Measurements from ENCODE around the gene ACR.

Gene ACR

DNA sequence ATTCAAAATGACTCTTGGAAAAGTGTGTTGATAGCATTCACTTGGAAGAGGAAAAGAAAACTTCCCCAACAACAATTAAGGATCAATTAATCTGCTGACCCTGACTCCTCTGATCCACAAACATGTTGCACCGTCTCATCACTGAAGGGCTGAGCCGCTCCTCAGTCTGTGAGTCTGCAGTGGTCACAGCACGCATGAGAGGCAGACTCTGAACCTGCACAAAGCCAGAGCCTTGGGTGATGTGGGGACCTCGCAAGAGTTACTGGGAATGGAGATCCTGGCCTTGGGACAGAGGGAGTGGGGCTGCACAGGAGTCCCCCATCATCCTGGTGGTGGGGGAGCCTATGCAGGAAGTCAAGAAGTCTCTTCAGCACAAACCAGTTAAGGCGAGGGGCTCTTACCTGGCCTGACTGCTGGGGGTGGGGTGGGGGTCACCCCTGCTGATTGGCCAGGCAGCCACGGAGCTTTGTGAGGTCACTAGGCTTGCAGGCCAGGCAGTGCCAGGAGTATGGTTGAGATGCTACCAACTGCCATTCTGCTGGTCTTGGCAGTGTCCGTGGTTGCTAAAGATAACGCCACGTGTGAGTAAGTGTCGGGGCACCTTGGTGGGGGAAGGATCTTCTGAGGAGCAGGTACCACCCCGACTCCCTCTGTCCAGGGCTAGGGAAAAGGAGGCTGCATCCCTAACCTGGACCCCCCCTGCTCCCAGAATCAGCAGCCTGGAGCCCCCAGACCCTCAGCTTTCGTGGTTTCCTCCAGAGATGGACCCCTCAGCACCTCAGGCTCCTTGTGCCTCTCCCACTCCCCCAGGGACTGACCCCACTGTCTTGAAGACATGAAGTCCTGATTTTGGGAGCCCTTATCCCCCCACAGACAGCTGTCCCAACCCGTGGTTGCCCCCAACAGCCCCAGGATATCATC is at the start of gene ACR:
Gene ACR, plus strand, starts transcription at position 477 of the 921 bp plus-strand sequence. Its CDS starts 32 bp downstream, at position 509.
- DNase-seq: peak in 2 of 10 donors; percentile 66 to 73
- intact Hi-C loops (cut with DNase I): no loop called here

DNA sequence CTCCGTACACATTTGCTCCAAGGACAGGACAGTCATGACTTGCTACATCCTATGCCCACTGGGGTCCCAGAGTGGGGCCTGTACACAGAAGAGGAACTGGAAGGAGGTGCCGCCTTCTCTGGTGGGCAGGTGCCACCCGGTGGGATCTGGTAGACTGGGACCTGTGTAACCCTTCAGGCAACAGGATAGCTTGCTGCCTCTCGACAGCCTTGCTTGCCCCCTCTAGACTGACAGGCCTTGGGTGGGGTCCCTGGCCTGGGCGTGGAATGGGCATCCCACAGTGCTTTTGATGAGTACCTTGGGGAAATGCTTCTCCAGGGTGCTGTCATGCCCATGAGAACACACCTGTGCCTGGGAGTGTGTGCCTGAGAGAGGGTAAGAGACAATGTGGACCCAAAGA is 49.6 kb upstream of the ACR start:
- peak in 3 of 10 donors; percentile 3 to 52 (median 15) for DNase-seq
- intact Hi-C loops (cut with DNase I): no loop called here

DNA sequence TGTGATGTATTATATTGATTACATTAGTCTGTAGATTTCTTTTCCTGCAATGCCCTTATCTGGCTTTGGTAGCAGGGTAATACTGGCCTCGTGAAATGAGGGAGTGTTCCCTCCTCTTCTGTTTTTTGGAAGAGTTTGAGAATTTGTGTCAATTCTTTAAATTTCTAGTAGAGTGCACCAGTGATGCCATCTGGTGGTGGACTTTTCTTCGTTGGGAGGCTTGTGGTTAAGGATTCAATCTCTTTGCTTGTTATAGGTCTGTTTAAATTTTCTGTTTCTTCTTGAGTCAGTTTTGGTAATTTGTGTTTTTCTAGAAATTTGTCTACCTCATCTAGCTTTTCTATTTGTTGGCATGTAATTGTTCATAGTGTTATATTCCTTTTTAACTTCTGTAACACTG is 46.5 kb upstream of the ACR start:
- peak in 3 of 10 donors; percentile 12 to 20 (median 19) for DNase-seq
- intact Hi-C loops (cut with DNase I): no loop called here

DNA sequence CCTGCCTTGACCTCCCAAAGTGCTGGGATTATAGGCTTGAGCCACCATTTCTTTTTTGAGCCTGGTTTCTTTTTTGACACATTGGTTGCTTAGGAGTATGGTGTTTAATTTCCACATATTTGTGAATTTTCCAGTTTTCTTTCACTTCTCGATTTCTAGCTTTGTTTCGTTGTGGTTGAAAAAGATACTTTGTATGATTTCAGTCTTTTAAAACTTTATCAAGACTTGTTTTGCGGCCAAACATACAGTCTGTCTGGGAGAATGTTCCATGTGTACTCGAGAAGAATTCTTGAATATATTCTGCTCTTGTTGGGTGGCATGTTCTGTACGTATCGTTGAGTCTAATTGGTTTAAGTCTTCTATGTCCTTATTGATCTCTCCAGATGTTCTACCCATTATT is 44.5 kb upstream of the ACR start:
- DNase-seq: no peak
- intact Hi-C loops (cut with DNase I): no loop called here

DNA sequence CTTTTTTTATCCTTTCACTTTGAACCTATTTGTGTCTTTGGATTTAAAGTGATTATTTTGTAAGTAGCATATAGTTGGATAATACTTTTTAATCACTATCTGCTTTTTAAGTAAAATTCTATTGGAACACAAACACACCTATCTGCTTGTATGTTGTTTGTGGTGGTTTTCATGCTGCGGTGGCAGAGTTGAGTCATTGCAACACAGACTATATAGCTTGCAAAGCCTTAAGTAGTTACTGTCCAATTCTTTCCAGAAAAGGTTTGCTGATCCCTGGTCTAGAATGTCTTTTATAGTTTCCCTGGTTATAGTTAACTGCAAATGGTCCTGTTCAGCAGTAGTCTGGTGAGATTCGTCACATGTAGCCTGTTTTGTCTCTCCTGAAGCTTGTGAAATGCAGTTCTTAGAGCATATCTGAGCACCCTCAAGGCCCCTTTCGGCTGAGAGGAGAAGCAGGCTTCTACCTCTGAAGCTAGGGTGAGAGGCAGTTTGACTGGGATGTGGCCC is 43.9 kb upstream of the ACR start:
- DNase-seq: peak in 5 of 10 donors; percentile 1 to 55 (median 2)
- intact Hi-C loops (cut with DNase I): no loop called here

DNA sequence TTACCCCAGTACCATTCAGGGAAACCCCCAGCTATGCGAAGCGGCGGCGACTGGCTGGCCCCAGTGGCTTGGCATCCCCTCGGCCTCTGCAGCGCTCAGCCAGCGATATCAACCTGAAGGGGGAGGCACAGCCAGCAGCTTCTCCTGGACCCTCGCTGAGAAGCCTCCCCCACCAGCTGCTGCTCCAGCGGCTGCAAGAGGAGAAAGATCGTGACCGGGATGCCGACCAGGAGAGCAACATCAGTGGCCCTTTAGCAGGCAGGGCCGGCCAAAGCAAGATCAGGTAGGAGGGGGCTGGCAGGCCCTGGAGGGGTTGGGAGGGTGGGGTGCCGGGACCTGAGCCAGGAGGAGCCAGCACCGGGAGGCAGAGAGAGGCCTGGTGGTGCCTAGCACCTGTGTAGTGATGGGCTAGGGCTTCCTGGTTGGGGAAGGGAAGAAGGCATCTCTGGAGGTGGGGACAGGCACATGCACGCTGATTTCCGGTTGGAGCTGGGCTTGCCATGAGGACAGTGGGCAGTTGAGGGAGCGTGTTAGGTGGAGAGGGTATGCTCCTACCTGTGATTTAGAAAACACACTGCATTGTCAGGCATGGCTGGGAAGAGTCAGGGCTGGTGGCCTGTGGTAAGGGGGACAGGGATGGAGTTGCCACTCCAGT is 43.1 kb upstream of the ACR start:
- intact Hi-C loops (cut with DNase I): loop anchor here (5.0 kb wide), 1 partner anchor 68 kb away; the partner anchor contains the start of gene ARSA
- DNase-seq: peak in 7 of 10 donors; percentile 1 to 63 (median 7)

DNA sequence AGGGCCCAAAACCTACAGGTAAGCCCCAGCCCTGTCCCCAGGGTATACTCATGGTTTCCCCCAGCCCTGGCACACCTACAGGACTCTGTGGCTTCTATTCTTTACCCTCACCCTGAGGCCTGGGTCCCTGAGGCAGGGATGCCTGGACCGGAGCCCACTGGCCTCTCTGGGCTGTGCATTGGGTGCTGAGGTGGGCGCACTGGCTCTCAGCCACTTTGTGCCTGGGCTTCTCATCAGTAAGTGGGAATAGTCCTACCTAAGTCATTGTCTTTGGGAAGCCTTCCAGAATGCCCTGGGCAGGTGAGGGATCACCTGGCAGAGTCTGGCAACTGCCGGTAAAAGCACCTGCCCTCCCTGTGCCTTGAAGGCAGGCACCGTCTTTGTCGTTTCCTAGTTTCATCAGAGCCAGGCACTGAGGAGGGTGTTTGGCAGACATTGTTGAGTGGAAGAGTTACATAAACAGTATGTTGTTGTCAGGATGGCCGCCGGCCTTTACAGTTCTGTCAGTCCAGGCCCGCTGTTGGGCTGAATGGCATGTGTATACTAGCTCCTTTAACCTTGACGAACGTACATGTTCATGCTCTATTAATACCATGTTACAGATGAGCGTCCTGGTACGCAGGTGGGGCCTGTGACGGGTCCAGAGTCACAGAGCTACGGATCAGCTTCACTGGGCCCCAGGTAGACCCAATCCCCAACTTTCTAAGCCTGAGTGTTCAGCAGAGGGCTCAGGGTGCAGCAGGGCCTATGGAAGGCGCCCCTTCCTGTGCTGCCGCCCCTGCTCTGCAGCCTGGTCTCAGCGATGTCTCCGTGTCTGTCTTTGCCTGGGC is 42.4 kb upstream of the ACR start:
- DNase-seq: peak in 7 of 10 donors; percentile 5 to 74 (median 8)
- intact Hi-C loops (cut with DNase I): loop anchor here (5.0 kb wide), 1 partner anchor 68 kb away; the partner anchor contains the start of gene ARSA

DNA sequence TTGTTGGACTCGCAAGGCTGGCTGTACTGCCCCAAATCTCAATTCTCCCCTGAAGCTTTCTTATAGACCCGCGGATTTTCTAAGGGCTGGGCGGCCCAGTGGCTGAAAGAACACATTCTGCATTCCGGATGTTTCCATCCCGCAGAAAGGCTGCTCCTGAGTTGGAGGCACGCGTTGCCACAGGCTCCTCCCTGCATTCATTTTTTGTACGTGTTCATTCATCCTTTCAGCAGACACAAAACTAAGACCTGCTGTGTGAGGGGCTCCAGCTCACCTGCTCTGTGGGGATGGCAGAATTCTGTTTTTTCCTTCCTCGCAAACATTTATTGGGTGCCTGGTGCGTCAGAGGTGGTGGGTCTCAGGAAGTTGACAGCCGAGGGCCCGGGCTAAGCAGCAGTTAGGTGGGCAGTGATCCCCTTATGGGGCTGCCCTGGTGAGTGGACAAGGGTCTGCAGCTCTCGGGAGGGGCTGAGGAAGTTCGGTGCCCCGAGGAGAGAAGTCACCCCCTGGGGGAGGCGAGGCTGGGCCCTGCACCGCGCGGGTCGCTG is 41.7 kb upstream of the ACR start:
- DNase-seq: peak in 6 of 10 donors; percentile 4 to 87 (median 7)
- intact Hi-C loops (cut with DNase I): loop anchor here (5.0 kb wide), 1 partner anchor 69 kb away; the partner anchor contains the start of gene ARSA

DNA sequence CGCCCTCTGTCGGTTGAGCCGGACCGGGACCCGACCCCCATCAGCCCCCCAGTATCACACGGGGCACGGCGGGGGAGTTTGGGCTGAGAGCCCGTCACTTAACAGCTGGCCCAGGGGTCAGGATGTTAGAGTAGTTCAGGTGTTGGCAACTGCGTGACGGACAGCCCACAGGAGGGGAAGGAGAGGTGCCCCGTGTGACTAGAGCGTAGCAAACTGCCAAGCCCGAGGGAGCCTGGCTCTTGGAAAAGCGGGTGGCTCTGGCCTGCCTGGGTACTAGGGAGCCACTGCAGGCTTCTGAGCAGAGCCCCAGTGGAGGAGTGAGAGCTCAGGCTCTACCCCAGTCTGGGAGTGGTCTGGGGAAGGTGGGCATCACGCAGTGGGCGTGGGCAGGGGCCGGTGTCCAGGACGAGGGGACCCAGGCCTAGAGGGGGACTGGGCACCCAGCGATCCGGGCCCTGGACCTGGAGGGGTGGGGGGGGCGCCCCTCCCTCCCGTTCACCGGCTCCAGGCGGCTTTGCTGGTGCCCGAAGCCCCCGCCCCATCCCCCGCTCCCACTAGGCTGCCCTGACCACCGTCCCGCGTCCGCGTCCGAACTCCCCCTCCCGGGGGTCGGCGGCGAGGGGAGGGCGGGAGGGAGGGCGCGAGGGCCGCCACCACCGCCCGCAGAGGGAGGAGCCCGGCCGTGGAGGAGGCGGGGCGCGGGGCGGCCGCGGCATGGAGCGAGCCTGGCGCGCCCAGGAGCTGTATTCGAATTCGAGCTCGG is 41.0 kb upstream of the ACR start:
- intact Hi-C loops (cut with DNase I): loop anchor here (5.0 kb wide), 1 partner anchor 70 kb away; the partner anchor contains the start of gene ARSA
- DNase-seq: peak in 8 of 10 donors; percentile 15 to 89 (median 46)

DNA sequence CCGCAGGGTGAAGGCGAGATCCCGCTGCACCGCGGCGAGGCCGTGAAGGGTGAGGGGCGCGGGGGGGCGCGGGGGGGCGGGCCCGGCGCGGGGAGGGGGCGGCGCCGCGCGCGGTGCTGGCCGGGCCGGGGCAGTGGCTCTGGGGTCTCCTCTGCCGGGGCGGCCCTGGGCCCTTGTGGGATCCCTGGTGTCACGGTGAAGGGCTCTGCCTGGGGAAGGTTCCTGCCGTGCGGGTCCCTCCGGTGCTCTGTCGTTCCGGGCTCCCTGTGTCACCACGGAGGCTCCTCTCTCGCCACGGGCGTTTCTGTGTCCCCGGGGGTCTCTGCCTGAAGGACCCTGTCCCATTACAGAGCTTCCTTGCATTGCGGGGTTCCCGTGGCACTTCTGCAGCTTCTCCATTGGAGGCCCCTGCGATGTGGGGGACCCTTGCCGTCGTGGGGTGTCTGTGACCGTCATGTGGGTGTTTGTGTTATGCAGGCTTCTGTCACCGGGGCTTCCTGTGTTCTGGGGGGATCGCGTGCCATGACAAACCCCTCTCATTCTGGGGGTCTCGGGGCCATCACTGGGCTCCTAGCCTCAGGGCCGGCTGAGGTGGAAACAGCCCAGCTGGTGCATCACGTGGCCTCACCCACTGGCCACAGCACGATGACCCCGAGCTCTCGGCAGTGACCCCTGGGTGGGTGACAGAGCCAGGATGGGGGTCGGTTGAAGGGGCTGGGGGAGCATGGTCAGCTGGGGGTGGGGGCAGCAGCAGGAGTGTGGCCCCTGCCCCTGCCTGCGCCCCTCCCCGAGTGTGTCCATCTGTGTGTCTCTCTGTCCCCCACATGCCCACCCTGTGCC is 40.1 kb upstream of the ACR start:
- peak in 8 of 10 donors; percentile 4 to 83 (median 20) for DNase-seq

DNA sequence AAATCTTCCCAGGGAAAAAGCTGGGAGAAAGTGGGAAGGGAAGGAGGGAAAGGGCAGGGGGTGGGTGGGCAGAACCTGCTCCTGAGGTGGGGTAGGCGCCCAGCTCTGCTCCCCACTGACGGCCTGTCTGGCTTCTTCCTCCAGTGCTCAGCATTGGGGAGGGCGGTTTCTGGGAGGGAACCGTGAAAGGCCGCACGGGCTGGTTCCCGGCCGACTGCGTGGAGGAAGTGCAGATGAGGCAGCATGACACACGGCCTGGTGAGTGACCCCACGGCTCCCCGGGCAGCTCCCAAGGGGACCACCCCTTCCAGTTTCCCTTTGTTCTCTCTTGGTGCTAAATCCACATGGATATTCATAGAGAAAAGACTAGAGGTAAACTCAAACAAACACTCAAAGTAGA is 39.5 kb upstream of the ACR start:
- intact Hi-C loops (cut with DNase I): loop anchor here (5.0 kb wide), 1 partner anchor 71 kb away; the partner anchor contains the start of gene ARSA
- peak in 8 of 10 donors; percentile 4 to 84 (median 19) for DNase-seq

More for the DNA sequence above, 40.1 kb upstream of the ACR start:
- intact Hi-C loops (cut with DNase I): loop anchor here (5.0 kb wide), 1 partner anchor 71 kb away; the partner anchor contains the start of gene ARSA

DNA sequence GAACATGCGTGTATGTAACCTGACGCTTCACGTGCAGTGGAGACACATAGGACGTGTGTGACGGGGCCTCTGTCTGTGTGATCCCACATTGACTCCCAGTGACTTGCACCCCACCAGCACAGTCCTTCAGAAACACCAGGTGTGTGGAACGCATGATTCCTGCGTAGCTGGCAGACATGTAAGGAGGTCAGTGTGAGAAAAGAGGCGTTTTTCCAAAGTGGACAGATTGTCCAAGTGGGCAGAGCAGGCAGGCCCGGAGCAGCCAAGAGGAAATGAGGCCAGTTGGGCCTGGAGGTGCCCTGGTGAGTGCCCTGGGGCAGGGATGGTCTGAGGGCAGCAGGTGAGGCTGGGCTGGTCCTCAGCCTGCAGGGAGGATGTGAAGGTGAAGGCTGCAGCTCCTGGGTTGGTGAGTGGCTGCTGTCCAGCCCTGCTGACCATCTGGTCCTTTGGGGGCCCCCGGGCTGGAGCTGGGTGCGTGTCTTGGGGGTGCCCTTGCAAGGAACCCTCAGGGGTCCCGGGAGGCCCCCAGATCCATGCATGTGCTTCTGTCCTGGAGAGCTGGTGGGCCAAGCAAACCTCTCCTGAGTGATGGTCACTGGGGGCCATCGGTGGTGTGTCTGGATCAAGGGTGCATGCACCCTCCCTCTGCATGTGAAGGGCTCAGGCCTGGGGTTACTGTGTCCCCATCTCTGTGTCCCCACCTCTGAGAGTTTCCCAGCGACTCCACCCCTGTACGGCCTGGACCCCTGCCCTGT is 38.8 kb upstream of the ACR start:
- DNase-seq: peak in 8 of 10 donors; percentile 2 to 71 (median 12)
- intact Hi-C loops (cut with DNase I): loop anchor here (5.0 kb wide), 1 partner anchor 72 kb away; the partner anchor contains the start of gene ARSA

DNA sequence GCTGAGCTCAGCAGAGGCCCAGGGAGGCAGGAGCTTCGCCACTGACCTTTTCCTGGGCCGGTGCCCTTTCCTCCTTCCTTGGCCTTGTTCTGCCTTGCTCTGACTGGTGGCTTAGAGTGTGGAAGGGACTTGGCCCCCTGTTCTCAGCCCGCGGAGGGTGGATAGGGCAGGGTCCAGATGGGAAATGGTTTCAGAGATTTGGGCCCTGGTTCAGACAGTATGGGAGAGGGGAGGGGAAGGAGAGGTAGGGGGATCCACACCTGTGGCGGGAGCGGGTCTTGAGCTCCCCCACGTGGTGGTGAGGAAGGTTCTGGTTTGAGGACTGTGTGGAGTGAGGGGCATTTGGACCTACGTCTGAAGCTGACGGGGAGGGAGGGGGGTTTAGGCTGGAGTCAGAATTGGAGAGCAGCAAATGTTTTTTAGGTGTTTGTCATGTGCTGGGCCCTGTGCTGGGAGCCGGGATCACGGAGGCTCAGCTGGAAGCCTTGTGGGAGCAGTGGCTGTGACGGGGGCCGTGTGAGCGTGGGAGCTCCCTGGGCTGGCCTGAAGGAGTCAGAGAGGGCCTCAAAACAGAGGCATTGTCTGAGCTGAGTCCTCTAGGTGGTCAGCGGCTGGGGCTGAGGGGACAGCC is 38.1 kb upstream of the ACR start:
- intact Hi-C loops (cut with DNase I): loop anchor here (5.0 kb wide), 1 partner anchor 73 kb away; the partner anchor contains the start of gene ARSA

DNA sequence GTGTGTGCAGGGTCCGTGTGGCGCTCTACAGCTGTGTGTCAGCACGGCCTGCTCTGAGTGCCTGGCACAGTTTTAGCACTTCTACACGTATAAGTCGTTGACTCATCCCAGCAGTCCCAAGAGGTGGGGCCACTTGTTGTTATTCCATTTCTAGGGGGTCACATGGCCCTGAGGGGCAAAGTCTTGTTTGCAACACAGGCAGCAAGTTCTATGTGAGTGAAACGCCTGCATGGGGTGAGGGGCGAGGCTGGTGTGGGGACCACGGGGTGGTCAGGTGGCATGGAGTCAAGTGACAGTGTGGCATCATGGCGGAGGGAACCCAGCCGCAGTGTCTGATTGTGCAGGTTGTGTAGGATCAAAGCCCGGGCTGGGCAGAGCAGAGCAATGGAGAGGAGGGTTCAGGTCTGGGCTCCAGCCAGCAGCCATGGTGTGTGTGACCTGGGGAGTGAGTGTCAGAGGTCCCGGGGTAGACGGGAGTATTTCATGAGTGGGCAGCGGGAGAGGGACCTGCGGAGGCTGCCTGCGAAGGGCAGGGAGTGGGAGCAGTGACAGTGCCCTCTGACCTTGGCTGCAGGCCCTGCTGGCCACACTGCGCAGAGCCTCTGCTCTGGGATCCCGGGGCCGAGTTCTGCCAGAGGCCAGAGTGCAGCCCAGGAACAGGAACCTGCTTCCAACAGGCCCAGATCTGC is 37.5 kb upstream of the ACR start:
- DNase-seq: peak in 6 of 10 donors; percentile 9 to 83 (median 48)
- intact Hi-C loops (cut with DNase I): no loop called here

More for the DNA sequence above, 38.1 kb upstream of the ACR start:
- peak in 7 of 10 donors; percentile 9 to 88 (median 38) for DNase-seq

DNA sequence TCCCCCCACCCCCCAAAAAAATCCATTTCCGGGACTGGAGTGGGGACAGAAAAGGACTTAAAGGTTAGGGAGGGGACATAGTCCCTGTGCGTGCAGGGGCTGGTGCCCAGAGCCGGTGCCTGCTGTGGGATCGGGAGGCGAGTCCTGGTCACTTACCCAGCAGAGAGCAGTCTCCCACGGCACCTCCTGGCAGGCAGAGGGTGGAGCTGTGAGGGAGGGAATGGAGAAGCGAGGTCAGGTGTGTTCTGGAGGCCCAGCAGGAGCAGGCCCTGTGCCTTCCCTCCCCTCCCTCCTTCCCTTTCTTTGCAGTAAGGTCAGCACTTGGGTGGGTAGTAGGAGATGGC is 37.0 kb upstream of the ACR start:
- DNase-seq: peak in 6 of 10 donors; percentile 9 to 80 (median 36)
- intact Hi-C loops (cut with DNase I): no loop called here

Measured in posterior cingulate gyrus (tissue), 11 donors.